ENCODE results near the gene TNS3.
"Not testable (repeated sequence)": the region's sequence is repeated elsewhere in the genome, so short reads cannot be mapped to it uniquely, and the experiment has no call there.

TNS3 gene

DNA sequence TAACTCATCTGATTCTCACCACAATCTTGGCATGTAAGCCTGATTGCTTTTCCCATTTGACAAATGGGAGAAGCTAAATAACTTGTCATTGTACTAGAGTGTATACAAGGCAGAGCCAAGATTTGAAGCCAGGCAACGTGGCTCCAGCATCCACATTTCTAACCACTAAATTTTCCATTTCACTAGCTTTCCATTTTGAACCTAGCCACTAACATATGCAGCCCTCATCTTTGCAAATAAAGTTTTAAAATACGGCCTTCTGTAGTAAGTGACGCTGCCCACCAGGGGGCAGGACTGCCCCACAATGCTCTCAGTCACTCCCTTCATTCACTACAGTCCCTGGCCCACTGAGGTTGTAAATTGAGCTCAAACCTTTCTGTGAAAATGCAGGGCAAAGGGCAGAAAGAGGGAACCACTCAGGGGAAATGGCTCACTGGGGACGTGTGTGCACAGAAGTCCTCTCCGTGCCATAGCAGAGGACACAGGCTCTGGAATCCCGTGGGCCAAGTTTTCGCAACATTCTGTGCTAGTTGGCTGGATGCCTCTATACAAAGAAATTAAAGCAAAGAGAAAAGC, 315.7 kb downstream of the TNS3 start:
- no peak for DNase-seq

DNA sequence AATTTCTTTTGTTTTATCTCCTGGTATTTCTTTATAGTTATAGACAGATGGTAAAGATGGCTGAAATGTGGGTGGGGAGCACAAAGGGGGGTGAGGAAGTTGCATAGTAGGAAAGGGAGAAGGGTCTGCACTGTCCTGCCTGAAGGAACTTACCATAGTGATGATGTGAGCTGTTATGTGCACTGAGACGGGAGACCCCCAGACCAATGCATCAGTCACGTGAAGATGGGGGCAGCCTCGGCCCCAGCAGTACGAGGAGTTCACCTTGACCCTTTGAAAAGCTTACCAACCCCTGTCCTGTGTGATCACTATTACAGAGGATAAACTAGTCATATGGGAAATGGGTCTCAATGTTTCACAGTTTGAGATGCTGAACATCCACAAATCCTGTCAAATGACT, 316.3 kb downstream of the TNS3 start:
- no peak for DNase-seq

GRCh38 chr7:47264021-47264651, 317.8 kb downstream of the TNS3 start:
- no peak for DNase-seq

DNA sequence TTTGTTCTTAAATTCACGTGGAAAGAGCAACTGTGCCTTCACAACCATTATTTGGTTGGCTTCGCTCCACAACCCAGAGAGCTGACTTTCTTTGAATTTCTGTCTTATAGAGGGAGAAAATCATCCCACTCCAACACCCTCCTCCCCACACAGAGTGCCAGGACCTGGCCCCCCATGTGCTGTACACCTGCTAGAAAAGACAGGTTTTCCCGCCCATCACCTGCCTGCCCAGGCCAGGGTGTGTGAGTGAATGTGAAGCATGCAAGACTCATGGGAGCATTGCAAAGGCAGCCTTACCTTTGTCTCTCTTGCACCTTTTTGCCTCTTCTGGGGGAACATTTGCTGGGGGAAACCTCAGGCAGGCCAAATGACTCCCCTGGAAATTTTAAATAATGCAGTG, 319.0 kb downstream of the TNS3 start:
- no peak for DNase-seq

- not testable (repeated sequence) for DNase-seq
Measured at GRCh38 chr7:47262160-47262559, 319.8 kb downstream of the TNS3 start.

DNA sequence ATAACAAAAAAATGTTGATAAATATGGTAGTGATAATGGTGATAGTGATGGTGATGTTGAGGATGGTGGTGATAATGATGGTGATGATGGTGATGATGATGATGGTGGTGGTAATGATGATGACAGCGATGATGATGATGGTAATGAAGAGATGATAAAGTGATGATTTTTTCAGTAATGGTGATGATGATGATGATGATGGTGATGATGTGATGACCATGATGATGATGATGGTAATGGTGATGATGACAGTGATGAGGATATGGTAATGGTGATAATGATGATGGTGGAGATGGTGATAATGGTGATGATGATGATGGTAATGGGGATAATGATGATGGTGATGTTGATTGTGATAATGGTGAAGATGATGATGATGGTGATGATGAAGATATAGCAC, 321.6 kb downstream of the TNS3 start:
- no peak for DNase-seq

DNA sequence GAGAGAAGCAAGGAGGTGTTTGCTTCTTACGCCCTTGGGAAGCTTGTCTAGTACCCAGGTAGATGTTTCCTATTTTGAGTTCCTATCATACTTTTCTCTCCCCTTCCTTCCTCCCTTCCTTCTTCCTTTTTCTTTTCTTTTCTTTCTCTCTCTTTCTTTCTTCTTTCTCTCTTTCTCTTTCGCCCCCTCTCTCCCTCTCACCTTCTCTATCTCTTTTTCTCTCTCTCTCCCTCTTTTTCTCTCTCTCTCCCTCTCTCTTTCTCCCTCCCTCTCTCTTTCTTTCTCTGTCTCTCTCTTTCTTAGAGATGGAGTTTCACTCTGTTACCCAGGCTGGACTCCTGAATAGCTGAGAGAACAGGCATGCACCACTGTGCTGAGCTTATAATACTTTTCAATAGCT, 322.2 kb downstream of the TNS3 start:
- DNase-seq = no peak

DNA sequence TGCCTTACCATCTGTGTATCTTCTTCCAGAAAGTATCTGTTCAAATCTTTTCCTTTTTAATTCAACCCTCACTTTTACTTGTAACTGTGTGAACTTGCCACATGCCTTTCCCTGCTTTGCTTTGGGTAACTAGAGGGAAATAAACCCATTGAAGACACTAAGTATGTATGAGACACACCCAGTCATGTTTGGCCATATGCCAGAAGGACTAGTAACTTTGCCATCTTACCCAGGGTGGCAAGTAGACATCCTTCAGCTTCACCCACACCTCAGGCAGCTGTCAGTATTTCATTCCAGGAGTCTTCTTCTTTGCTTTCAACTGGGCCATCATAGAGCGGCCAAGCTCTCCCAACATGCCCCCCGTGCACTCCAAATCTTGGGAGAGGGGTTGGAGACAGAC, 323.1 kb downstream of the TNS3 start:
- no peak for DNase-seq

DNA sequence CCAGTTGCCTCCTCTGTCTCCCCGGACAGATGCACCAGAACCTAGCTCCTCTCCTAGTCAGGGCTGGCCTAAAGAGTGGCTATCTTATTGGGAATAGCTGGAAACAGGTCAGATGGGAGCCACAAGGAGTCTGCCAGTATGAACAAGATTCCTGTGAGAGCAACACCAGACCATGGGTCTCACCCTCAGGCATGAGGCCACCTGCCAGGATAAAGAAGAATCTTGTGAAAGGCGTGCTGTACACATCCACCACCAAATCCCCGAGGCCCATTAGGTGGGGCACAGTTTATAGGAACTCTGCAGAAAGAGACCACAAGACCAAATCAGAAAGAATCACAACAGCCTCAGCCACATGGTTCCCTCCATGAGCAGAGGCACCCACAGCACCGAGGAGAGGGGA, 325.9 kb downstream of the TNS3 start:
- DNase-seq = no peak

GRCh38 chr7:47255441-47255840, 326.5 kb downstream of the TNS3 start:
- no peak for DNase-seq

DNA sequence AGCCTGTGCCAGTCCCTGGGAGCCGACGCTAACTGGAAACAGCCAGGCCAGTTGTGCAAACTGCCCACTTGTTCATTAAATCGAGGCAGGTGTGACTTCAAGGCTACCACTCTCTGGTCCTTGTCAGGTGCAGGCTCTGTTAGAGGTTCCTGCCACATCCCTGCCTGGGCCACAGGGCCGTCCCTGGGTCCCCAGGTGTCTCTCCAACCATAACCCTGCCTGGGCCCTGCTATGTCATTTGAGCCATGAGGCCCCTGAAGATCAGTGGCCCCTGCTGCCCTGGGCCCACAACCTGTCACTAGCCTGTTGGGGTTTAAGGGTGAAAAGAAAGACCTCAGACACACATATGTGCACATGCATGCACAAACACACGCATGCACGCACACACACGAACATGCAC, 326.9 kb downstream of the TNS3 start:
- no peak for DNase-seq

DNA sequence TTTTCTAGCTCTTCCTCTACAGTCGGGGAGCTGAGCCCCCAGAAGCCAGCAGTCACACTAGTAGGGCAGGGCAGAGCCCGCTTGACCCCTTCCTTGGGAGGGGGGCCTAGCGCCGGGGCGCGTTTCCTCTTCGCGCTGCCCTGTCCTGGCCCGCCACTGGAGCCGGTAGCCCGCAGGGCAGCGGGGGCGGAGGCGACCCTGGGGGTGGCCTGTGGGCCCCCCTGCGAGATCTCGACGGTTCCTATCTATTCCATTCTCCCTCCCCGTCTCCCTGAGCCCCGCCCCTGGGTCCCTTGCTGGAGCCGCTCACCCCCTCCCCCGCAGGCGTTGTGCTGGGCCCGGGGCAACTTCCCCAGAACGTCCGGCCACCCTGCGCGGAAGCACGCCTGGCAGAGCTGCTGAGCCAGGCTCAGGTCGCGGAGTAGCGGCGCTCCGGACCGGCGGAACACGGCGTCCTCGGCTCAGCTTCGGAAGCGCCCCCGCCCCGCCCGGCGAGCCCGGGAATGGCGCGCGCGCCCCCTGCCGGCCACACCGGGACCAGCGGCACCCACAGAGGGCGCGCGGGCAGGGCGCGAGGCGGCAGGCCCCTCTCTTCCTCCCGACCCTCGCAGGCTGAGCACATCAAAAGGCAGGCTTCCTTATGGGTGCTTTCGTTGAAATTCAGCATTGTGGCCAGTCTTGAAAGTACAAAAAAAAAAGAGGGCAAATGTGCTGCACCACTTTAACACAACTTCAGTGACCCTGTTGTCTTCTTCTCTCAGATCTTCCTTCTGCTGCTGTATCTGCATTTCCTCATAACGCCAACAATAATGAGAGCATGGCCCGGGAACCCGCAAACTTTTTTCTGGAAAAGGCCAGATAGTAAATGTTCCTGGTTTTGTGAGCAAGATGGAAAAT, 327.6 kb downstream of the TNS3 start:
- DNase-seq = peak; percentile 66

- DNase-seq = no peak
Measured at GRCh38 chr7:47253650-47254080, 328.2 kb downstream of the TNS3 start.

DNA sequence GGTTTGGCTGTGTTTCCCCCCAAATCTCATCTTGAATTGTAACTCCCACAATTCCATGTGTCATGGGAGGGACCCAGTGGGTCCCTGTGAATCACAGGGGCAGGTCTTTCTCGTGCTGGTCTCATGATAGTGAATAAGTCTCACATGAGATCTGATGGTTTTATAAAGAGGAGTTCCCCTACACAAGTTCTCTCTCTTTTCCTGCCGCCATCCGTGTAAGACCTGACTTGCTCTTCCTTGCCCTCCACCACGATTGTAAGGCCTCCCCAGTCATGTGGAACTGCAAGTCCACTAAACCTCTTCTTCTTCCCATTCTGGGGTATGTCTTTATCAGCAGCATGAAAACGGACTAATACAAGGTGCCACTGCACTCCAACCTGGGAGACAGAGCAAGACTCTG, 329.2 kb downstream of the TNS3 start:
- DNase-seq = no peak

- no peak for DNase-seq
Measured at GRCh38 chr7:47249361-47249760, 332.6 kb downstream of the TNS3 start.

DNA sequence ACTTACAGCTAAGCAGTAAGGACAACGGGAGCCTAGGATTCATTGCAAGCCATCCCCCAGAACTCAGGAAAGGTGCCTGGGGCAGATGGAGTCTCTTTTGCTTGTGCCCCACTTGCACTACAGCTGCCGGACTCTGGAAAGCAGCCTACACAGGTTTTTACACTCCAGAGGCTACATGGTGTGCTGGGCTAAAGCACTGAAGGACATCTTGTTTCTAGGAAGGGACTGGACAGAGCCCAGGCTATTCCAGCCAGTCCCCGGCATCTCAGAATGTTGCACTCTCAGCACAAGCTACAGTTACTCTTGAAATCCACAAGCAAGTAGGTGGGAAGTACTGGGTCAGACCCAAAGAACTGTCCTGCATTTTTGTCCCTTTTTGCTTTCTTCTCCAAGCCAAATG, 333.1 kb downstream of the TNS3 start:
- DNase-seq = no peak

DNA sequence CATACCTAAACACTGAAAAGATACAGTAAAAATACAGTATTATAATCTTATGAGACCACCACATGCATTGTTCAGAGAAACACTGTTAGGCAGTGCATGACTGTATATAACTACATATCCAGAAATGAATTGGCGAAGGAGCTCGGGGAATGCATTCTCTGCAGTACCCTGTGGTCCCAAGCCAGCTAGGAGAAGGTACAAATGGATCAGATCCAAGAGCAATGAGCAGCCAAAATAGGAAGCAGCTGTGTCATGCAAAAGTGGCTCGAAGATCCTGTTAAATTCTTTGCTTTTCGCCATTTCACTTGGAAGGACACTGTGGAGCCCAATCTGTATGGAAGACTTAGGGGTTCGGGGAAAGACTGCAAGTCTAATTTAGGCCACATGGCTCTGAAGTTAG, 334.8 kb downstream of the TNS3 start:
- DNase-seq = no peak

DNA sequence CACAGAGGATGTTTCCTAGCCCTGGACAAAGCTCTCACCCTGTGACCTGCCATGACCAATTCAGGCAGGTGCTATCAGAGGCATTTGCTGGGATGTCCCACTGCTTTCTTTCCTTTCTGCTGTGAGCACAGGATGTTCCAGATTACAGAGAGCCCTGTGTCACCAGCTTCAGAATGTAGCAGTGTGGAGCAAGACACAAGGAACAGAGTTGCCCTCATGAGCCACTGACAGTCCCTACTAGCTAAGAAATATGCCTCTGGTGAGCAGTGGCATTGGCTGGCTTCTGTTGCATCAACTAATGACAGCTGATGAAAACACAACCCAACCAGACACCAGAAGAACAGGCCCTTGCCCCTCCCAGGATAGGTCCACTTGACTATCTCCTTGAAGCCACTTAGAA, 337.2 kb downstream of the TNS3 start:
- DNase-seq = no peak

DNA sequence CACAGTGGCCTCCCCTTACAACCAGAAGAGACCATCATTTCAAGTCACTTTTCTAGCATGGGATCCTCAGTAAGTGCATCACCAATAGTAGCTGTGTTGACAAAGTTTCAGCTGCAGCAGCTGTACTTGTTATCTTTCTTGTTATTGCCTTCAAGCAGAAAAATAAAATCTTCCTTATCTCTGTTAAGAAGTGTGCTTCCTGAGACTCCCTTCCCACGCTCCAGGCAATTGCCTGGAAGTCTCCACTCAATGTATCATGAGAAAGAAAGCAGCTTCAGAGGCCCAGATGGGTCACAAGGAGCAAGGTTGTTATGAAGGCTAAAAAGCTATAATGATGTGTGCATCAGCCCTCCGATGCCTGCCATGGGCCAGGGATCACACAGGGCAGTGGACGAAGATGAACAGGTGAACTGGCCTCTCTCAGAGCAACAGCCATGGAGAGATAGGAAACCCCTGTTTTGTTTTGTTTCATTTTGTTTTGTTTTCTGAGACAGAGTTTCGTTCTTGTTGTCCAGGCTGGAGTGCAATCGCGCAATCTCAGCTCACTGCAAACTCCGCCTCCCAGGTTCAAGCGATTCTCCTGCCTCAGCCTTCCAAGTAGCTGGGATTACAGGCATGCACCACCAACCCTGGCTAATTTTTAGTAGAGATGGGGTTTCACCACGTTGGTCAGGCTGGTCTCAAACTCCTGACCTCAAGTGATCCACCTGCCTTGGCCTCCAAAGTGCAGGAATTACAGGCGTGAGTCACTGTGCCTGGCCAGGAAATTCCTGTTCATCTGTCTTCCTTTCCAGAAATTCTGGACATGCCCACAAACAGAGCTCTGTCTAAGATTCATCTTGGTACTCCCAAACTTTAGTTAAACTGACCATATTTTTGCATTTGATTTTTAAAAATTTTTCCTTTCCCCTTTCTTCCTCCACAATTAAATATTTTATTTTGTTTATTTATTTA, 340.5 kb downstream of the TNS3 start:
- no peak for DNase-seq

DNA sequence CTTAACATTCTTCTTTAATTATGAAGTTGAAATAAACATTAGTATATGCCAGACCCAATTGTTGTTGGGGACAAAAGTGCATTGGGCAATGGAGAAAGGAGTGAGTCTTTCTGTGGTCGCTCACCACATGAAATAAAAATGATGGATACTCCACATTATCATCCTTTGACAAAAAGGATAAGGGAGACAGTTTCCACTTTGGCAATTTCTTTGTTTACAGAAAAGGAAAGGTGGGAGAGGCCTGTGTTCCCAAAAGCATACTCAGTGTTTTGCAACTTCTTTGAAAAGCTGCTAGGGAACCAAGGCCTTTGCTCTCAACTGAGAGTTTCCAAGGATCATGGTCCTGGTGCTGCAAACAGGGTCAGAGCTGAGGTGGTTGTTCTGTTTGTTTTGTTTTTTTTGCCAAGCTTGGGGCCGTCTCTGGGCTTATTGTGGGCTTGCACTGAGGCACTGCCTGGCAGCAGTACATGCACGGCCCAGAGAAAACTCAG, 341.9 kb downstream of the TNS3 start:
- DNase-seq = no peak

DNA sequence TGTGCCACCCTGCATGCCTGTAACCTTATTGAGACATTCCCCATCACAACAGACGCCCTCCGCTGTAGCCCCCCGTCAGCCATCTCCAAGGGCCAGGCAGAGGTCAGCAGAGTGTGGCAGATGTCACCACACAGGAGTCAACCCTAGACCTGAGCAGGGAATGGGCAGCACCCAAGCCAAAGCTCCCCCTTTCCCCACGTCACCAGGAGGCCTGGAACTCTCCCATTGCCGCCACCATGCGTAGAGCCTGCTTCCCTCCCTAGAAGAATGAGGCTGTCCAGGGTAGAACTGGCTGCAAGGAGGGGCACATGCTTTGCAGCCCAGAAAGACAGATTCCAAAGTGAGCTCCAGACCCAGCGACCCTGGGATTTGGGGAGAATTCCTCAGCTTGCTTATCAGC, 342.9 kb downstream of the TNS3 start:
- no peak for DNase-seq

GRCh38 chr7:47236480-47237129, 345.3 kb downstream of the TNS3 start:
- no peak for DNase-seq
